Dendritic cell treated with granulocyte-macrophage colony-stimulating factor and Interleukin-4, amounts not matched to agents 40 ng/mL and 50 ng/mL, for 4 days (primary cell): ENCODE data around the gene ATN1.
A peak's percentile ranks its signal among the peaks of the same experiment; 100 is the strongest.

Source experiments
- H3K27ac Mint-ChIP-seq: one replicate; pipeline ENCODE4 v1.8.0; 2022; ENCODE audit warnings: mild to moderate bottlenecking, mixed read lengths
- H3K27me3 Mint-ChIP-seq: one replicate; pipeline ENCODE4 v1.8.0; 2022; ENCODE audit warnings: mild to moderate bottlenecking, mixed read lengths
- H3K36me3 Mint-ChIP-seq: one replicate; pipeline ENCODE4 v1.8.0; 2022; ENCODE audit warnings: low read depth, mixed read lengths
- H3K4me1 Mint-ChIP-seq: one replicate; pipeline ENCODE4 v1.8.0; 2022; ENCODE audit warnings: low read depth, mixed read lengths
- H3K4me3 Mint-ChIP-seq: one replicate; pipeline ENCODE4 v1.8.0; 2022; ENCODE audit warnings: mild to moderate bottlenecking, moderate library complexity, mixed read lengths
- H3K9me3 Mint-ChIP-seq: one replicate; pipeline ENCODE4 v1.8.0; 2022; ENCODE audit warnings: mixed read lengths
- intact Hi-C: fragments of 100-400 bp; cut with micrococcal nuclease; formaldehyde crosslinking; loops from one replicate; pipeline ENCODE4 v1.15.0; 2022

ATN1 gene

GRCh38 chr12:6950811-6951540, 23.2 kb downstream of the ATN1 start, which contains the start of gene PTPN6:
Gene PTPN6, plus strand, starts transcription at chr12:6951356. Its CDS starts 157 bp downstream, at chr12:6951513.
- H3K36me3 Mint-ChIP-seq, result peaks cover 47% of the 10 kb centered on the region
- H3K27ac Mint-ChIP-seq, result peak within 1 kb of the TSS; percentile 93
- no peaks in the 10 kb centered on the region for H3K9me3 Mint-ChIP-seq
- peaks cover 84% of the 10 kb centered on the region for H3K4me1 Mint-ChIP-seq
- no peaks in the 10 kb centered on the region for H3K27me3 Mint-ChIP-seq
- intact Hi-C loops, result loop anchor here (1.0 kb wide), 1 partner anchor 10 kb away; no protein-coding TSS in a partner anchor
- peak within 1 kb of the TSS; percentile 95 for H3K4me3 Mint-ChIP-seq

DNA sequence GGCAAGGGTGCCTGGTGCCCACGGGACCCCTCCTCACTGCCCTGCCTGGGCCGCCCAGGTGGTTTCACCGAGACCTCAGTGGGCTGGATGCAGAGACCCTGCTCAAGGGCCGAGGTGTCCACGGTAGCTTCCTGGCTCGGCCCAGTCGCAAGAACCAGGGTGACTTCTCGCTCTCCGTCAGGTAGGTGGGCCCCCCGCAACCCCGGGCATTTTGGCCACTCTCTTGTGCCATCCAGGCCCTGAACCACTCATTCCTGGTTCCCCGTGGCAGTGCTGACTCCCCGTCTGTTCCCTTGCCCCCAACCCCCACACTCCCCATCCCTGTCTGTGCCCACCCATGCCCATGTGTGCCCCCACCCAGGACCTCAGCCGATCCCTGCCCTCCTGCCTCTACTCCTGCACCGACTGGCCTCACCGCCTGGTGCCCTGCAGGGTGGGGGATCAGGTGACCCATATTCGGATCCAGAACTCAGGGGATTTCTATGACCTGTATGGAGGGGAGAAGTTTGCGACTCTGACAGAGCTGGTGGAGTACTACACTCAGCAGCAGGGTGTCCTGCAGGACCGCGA, 23.9 kb downstream of the ATN1 start:
- Mint-ChIP-seq H3K4me3 (peak overlapping the region; percentile 95), H3K27ac (peak overlapping the region; percentile 93), H3K27me3 (no peaks in the 10 kb centered on the region), H3K9me3 (no peaks in the 10 kb centered on the region), H3K4me1 (peaks cover 84% of the 10 kb centered on the region), H3K36me3 (peaks cover 54% of the 10 kb centered on the region)
- intact Hi-C loops, result loop anchor here (1.0 kb wide), 1 partner anchor 10 kb away; no protein-coding TSS in a partner anchor

GRCh38 chr12:6952121-6952862, 24.5 kb downstream of the ATN1 start:
- Mint-ChIP-seq H3K4me3 (peak overlapping the region; percentile 95), H3K4me1 (peaks cover 84% of the 10 kb centered on the region), H3K27ac (peak overlapping the region; percentile 93), H3K9me3 (no peaks in the 10 kb centered on the region), H3K27me3 (no peaks in the 10 kb centered on the region), H3K36me3 (peaks cover 60% of the 10 kb centered on the region)
- intact Hi-C loops, result no loop called here

DNA sequence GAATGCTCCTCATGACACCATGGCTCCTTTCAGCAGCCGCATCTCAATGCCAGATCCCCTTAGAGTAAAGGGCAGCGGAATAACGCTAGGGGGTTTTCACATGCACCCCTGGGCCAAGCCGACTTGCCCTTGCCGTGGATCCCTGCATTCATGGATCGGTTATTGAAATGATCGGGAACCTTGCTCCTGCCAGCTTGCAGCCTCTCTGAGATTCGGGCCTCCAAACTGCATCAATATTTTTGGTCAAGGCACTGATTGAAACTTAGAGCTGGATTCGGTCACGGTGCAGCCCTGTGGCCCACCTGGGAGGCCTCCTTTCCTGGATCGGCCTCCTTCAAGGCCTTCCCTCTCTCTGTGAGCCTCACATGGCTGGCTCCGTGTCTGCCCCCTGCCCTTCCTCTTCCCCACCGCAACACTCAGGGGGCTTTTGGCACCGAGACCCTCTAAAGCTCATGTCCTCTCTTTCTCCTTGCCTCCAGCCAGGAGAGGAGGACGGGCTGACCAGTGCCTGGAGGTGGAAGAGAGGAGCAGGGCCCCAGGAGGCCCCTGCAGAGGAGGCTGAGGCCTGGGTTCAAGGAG, 25.2 kb downstream of the ATN1 start:
- H3K27me3 Mint-ChIP-seq, result no peaks in the 10 kb centered on the region
- H3K4me1 Mint-ChIP-seq, result peaks cover 84% of the 10 kb centered on the region
- intact Hi-C loops, result no loop called here
- peaks cover 67% of the 10 kb centered on the region for H3K36me3 Mint-ChIP-seq
- peak overlapping the region; percentile 95 for H3K4me3 Mint-ChIP-seq
- no peaks in the 10 kb centered on the region for H3K9me3 Mint-ChIP-seq
- H3K27ac Mint-ChIP-seq, result peak overlapping the region; percentile 93

- Mint-ChIP-seq H3K27ac (peak overlapping the region; percentile 93), H3K9me3 (no peaks in the 10 kb centered on the region), H3K36me3 (peaks cover 74% of the 10 kb centered on the region), H3K4me1 (peaks cover 84% of the 10 kb centered on the region), H3K4me3 (peak overlapping the region; percentile 95), H3K27me3 (no peaks in the 10 kb centered on the region)
- intact Hi-C loops, result no loop called here
Measured at GRCh38 chr12:6953442-6954315, 25.9 kb downstream of the ATN1 start.

- Mint-ChIP-seq H3K27me3 (no peaks in the 10 kb centered on the region), H3K36me3 (peaks cover 82% of the 10 kb centered on the region), H3K4me3 (peak overlapping the region; percentile 95), H3K27ac (peak overlapping the region; percentile 93), H3K4me1 (peaks cover 84% of the 10 kb centered on the region), H3K9me3 (no peaks in the 10 kb centered on the region)
- intact Hi-C loops, result no loop called here
Measured at GRCh38 chr12:6954316-6955107, 26.8 kb downstream of the ATN1 start.

- H3K27ac Mint-ChIP-seq, result peak overlapping the region; percentile 93
- peaks cover 84% of the 10 kb centered on the region for H3K4me1 Mint-ChIP-seq
- no peaks in the 10 kb centered on the region for H3K9me3 Mint-ChIP-seq
- intact Hi-C loops, result no loop called here
- H3K36me3 Mint-ChIP-seq, result peaks cover 91% of the 10 kb centered on the region
- no peaks in the 10 kb centered on the region for H3K27me3 Mint-ChIP-seq
- peak overlapping the region; percentile 95 for H3K4me3 Mint-ChIP-seq
Measured at GRCh38 chr12:6955108-6956020, 27.6 kb downstream of the ATN1 start.

GRCh38 chr12:6956021-6956727, 28.4 kb downstream of the ATN1 start:
- intact Hi-C loops, result no loop called here
- Mint-ChIP-seq H3K4me3 (peak overlapping the region; percentile 95), H3K4me1 (peaks cover 84% of the 10 kb centered on the region), H3K36me3 (peaks cover 99% of the 10 kb centered on the region), H3K27ac (peak overlapping the region; percentile 93), H3K9me3 (no peaks in the 10 kb centered on the region), H3K27me3 (no peaks in the 10 kb centered on the region)

GRCh38 chr12:6957151-6957701, 29.5 kb downstream of the ATN1 start:
- intact Hi-C loops, result no loop called here
- Mint-ChIP-seq H3K4me1 (peaks cover 94% of the 10 kb centered on the region), H3K36me3 (peaks cover 98% of the 10 kb centered on the region), H3K27ac (peak overlapping the region; percentile 93), H3K4me3 (no peak overlapping the region), H3K9me3 (no peaks in the 10 kb centered on the region), H3K27me3 (no peaks in the 10 kb centered on the region)

- Mint-ChIP-seq H3K4me3 (peak overlapping the region; percentile 72), H3K36me3 (peaks cover 90% of the 10 kb centered on the region), H3K9me3 (no peaks in the 10 kb centered on the region), H3K4me1 (peaks cover 100% of the 10 kb centered on the region), H3K27me3 (no peaks in the 10 kb centered on the region), H3K27ac (peak overlapping the region; percentile 93)
- intact Hi-C loops, result no loop called here
Measured at GRCh38 chr12:6957741-6958608, 30.2 kb downstream of the ATN1 start.
